Astrocyte of the hippocampus (primary cell): ENCODE measurements around the gene SIGLEC11.
"Not testable (repeated sequence)": the region's sequence is repeated elsewhere in the genome, so short reads cannot be mapped to it uniquely, and the experiment has no call there.

Source experiments
- DNase-seq: peaks from one replicate; pipeline ENCODE4 v3.0.0; 2011; ENCODE audit warnings: low read depth, low spot score

Gene SIGLEC11

DNA sequence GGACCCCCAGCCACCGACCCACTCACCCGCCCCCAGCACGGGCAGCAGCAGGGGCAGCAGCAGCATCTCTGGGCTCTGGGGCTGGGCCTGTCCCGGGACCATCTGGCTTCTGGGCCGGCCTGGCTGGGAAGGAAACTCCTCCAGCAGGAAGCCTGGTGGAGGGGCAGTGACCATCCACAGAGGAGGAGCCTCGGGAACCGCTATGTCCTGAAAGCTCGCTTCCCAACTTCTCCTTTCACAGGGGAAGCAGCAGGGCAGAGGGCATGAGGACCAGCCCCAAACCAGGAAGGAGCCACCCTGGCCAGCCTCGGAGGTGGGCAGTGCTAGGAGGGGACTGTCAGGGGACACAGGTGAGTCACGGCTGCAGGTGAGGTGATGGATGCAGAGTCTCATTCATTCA is at the start of gene SIGLEC11:
Gene SIGLEC11 (minus strand): TSS at position 193 of the 400 bp plus-strand sequence. CDS start 91 bp downstream, at position 102.
- DNase-seq: not testable (repeated sequence)

GRCh38 chr19:50008532-50008931 is 47.6 kb upstream of the SIGLEC11 start:
- no peak for DNase-seq

GRCh38 chr19:50007947-50008346 is 47.0 kb upstream of the SIGLEC11 start:
- DNase-seq: no peak

DNA sequence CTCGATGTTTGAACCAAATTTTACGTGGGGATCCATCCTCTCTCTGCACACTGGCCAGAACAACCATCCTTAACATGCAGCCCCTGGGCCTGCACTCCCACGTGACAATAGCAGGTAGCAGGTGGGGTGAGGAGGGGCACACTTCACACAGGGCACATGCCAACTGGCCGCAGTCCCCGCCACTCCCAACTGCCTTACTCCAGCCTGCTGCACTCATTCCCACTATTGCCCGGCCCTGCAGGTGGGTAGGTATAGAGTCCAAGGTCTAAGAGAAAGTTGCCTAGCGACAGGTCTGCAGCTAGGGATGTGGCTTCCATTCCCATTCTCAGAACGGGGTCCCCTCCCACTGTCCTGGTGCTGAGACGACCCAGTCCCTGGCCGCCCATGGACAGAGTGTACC is 46.2 kb upstream of the SIGLEC11 start:
- DNase-seq: no peak

- no peak for DNase-seq
Observed at GRCh38 chr19:50005428-50005827, 44.5 kb upstream of the SIGLEC11 start.

DNA sequence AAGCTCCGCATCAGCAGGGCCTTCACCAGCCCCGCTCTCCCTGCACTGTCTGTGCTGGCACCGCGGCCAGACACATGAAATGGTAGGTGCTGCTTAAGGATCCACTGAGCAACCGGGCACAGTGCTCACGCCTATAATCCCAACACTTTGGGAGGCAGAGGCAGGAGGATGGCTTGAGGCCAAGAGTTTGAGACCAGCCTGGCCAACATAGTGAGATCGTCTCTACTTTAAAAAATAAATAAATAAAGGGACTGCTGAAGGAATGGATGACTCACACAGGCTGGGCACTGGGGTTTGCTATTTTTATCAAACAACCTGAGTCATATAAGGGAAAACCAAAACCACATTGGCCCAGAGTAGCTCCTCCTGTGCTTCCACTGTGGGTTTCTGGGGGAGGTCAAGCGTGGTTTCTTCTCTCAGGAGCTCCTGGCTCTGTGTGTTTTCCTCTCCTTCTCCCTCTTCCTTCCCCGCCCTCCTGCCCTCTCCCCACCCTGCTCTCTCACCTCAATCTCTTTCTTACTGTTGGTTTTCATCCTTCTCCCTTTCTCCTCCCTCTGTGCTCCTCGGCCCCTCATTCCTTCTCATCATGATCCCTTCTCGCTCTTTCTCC is 42.9 kb upstream of the SIGLEC11 start:
- peak; percentile 94 for DNase-seq

GRCh38 chr19:50003254-50003788 is 42.3 kb upstream of the SIGLEC11 start:
- DNase-seq: no peak

- DNase-seq: no peak
Observed at GRCh38 chr19:50002386-50002960, 41.5 kb upstream of the SIGLEC11 start.

GRCh38 chr19:50001775-50002174 is 40.8 kb upstream of the SIGLEC11 start:
- no peak for DNase-seq

- DNase-seq: no peak
Observed at GRCh38 chr19:50000841-50001557, 40.0 kb upstream of the SIGLEC11 start.

DNA sequence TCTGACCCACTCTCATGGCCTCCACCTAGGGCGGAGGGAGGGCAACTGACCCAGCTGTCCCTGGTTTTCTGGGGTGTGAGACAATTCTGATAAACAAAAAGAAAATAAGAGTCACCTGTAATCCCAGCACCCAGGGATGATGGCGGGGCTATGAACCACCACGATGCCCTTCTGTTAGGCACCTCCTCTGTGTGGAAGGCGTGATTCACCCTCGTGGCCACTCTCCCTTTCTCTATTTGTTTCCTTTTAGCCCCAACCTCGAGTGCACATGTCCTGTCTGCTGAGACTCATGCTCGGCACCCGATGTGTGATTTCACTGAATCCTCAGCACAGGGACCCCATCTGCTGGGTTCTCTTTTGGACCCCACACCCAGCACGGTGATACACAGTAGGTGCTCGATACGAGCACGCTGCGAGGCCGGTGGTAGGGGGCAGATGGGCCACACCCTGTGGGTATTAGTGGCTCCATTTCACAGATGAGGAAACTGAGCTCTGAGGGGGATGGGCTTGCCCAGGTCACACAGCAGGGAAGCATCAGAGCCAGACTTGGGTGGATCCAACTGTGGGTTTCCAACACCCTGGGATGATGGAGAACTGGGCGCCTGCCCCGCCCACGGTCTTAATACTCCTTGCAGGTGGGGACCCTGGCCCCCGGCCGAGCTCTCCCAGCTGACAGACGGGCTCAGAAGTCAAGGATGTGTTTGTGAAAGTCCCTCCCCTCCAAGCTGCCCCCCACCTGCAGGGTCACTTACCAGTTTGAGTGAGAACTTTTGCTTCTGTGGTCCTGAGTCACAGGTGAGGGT is 39.3 kb upstream of the SIGLEC11 start:
- no peak for DNase-seq

DNA sequence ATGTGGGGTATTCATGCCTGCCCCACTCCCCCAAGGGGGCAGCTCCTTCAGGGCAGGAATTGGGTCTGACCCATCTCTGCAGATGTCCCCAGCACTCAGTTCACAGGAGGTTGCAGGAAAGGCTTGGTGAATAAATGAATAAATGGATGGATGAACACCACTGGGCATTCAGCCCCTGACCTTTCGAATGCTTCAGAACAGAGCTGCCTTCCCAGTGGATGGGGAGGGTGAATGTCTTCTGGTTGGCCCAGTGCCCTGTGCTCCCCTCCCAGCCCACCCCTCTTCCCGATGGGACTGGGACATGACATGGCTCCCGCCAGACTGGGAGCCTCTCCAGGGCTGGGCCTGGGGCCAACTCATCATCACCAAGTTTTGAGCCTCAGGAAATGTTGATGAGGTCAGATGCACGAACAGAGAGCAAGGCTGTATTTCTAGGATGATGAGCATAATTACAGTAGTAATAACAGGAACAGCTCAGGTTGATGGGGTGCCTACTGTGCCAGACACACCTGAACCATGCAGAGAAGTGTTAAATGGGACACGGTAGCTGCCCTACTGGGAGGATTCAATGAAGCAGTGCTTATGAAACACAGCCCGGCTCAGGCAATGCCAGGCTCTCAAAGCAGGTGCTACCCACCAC is 38.5 kb upstream of the SIGLEC11 start:
- peak; percentile 26 for DNase-seq

DNA sequence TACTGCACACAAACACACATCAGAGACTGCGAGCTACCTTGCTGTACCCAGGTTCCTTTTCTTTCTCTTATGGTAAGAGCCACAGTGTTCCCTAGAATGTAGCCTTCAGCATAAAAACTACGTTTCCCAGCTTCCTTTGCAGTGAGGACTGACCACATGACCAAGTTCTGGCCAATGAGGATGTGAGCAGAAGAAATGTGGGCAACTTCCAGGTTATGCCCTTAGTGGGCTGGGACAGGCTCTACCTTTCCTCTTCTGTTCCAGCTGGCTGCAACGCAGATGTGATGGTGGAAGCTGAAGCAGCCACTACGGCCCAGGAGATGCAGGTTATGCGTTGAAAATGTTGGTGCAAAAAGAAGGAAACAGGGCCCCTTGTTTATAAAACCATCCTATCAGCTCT is 36.7 kb upstream of the SIGLEC11 start:
- DNase-seq: peak; percentile 17

DNA sequence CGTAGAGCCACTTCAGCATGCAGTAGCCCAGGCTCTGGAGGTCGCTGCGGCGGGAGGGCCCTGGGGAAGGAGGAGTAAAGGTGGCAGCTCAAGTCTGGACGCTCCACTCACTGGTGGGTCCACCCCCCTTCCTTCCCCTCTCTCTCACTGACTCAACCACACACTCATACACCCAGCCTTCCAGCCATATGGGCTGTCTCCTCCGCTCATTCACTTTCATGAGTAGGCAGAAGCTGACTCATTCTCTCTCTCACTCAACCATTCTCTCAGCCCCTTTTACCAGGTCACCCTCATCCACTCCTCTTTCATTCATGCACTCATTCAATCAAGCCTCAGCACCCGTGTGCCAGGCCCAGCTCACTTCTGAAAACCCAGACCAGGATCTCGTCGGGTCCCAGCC is 27.5 kb upstream of the SIGLEC11 start:
- peak; percentile 42 for DNase-seq

GRCh38 chr19:49988007-49988406 is 27.0 kb upstream of the SIGLEC11 start:
- DNase-seq: no peak

DNA sequence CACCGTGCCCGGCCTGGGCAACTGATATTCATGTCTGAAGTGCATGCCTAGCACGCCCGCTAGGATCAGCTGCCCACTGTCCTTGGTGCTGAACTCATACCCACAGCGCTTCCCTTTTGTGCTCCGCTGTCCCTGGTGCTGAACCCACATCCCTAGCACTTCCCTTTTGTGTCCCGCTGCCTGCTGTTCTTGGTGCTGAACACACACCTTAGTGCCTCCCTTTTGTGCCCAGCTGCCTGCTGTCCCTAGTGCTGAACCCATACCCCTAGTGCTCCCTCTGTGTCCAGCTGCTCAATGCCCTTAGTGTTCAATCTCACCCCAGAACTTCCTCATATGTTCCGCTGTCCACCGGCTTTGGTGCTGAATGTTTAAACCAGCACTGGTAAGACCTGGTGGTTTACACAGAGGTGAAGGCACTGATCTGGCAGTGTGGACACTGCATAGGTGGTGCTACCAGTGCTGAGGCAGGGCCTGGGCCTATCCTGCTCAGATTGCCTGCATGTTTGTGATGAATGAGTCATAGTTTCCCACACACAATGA is 26.3 kb upstream of the SIGLEC11 start:
- DNase-seq: peak; percentile 98

- DNase-seq: no peak
Observed at GRCh38 chr19:49986354-49986753, 25.4 kb upstream of the SIGLEC11 start.

GRCh38 chr19:49985871-49986270 is 24.9 kb upstream of the SIGLEC11 start:
- no peak for DNase-seq

- no peak for DNase-seq
Observed at GRCh38 chr19:49984491-49984890, 23.5 kb upstream of the SIGLEC11 start.

DNA sequence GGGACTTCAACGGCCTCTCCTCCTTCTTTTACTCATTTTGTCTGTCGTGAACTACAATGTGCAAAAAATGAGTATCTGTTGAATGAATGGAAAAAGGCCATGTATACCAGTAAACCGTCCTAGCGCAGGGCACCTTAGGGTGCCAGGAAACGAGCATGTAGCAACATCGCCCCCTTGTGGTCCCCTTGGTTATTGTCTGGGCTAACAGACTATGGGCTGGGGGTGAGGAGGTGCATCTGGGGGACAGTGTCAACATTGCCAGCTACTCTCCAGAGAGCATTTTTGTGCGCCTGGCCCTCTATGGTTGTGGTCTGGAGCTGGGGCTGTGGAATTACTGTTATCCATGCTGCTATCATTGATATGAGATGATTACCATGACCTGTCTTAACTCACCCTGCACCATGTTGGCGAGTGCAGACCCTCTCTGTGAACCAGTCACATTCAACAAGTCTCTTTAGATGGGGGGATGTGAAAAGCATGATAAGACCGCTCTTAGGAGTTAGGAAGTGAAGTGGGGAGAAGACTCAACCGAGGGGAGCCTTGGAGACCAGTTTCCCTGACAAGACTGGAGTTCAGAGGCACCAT is 22.8 kb upstream of the SIGLEC11 start:
- peak; percentile 26 for DNase-seq
